Measurements from ENCODE around the gene ASAP2.

ASAP2 gene

GRCh38 chr2:9205963-9206948 is at the start of gene ASAP2:
TSS of gene ASAP2 (plus strand) at chr2:9206812. CDS start at chr2:9207105, 293 bp downstream.
- Histone ChIP-seq H3K4me1 (peaks cover 19% of the 10 kb centered on the region), H3K9me3 (no peaks in the 10 kb centered on the region), H3K36me3 (replicated peaks) (no peaks in the 10 kb centered on the region), H3K27me3 (ENCODE audit: low read depth) (no peaks in the 10 kb centered on the region), H3K4me3 (peak within 1 kb of the TSS; percentile 67)
- peak; percentile 70 to 77 for DNase-seq (ENCODE audit: low spot score in 2 of 2)
- in situ Hi-C loops (cut with MboI; ENCODE audit: low sequenced_read_pairs): no loop called here

DNA sequence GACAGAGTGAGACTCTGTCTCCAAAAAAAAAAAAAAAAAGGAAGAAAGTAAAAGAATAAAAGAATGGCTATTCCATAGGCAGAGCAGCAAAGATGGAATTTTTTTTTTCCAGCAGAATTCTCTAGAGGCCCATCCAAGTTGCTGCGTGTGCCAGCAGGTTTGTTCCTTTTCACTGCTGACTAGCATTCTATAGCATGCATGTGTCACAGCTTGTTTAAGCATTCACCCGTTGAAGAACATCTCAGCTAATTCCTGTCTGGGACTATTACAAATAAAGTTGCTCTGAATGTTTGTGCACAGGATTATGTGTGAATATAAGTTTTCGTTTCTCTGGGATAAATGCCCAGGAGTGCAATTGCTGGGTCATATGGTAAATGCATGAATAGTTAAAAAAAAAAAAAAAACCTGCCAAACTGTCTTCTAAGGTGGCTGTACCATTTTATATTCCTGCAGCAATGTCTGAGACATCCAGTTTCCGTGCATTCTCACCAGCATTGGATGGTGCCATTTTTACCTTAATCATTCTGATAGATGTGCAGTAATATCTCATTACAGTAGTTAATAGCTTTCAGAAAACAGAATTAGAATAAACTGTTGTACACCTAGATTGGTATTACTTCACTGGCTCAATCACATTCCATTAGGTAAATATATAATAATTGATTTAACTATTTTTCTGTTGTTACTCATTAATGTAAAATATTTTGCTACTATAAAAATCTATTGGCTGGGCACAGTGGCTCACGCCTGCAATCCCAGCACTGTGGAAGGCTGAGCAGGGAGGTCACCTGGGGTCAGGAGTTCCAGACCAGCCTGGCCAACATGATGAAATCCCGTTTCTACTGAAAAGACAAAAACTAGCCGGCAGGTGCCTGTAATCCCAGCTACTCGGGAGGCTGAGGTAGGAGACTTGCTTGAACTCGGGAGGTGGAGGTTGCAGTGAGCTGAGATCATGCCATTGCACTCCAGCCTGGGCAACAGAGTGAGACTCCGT is 47.5 kb upstream of the ASAP2 start:
- in situ Hi-C loops (cut with MboI; ENCODE audit: low sequenced_read_pairs): no loop called here

GRCh38 chr2:9160732-9161131 is 45.9 kb upstream of the ASAP2 start:
- no peaks in the 10 kb centered on the region for H3K4me1 ChIP-seq
- H3K27me3 ChIP-seq (ENCODE audit: low read depth): no peaks in the 10 kb centered on the region
- in situ Hi-C loops (cut with MboI; ENCODE audit: low sequenced_read_pairs): no loop called here
- DNase-seq (ENCODE audit: low spot score in 2 of 2): no peak
- no peaks in the 10 kb centered on the region for H3K9me3 ChIP-seq
- no peaks in the 10 kb centered on the region for H3K36me3 ChIP-seq (replicated peaks)
- H3K4me3 ChIP-seq: no peak overlapping the region

More for the DNA sequence above, 47.5 kb upstream of the ASAP2 start:
- Histone ChIP-seq H3K27me3 (ENCODE audit: low read depth) (no peaks in the 10 kb centered on the region), H3K4me1 (no peaks in the 10 kb centered on the region), H3K36me3 (replicated peaks) (no peaks in the 10 kb centered on the region), H3K4me3 (no peak overlapping the region), H3K9me3 (no peaks in the 10 kb centered on the region)
- DNase-seq (ENCODE audit: low spot score in 2 of 2): no peak

GRCh38 chr2:9162841-9163240 is 43.8 kb upstream of the ASAP2 start:
- Histone ChIP-seq H3K36me3 (replicated peaks) (no peaks in the 10 kb centered on the region), H3K4me1 (no peaks in the 10 kb centered on the region), H3K27me3 (ENCODE audit: low read depth) (no peaks in the 10 kb centered on the region), H3K4me3 (no peak overlapping the region), H3K9me3 (no peaks in the 10 kb centered on the region)
- in situ Hi-C loops (cut with MboI; ENCODE audit: low sequenced_read_pairs): no loop called here
- no peak for DNase-seq (ENCODE audit: low spot score in 2 of 2)

DNA sequence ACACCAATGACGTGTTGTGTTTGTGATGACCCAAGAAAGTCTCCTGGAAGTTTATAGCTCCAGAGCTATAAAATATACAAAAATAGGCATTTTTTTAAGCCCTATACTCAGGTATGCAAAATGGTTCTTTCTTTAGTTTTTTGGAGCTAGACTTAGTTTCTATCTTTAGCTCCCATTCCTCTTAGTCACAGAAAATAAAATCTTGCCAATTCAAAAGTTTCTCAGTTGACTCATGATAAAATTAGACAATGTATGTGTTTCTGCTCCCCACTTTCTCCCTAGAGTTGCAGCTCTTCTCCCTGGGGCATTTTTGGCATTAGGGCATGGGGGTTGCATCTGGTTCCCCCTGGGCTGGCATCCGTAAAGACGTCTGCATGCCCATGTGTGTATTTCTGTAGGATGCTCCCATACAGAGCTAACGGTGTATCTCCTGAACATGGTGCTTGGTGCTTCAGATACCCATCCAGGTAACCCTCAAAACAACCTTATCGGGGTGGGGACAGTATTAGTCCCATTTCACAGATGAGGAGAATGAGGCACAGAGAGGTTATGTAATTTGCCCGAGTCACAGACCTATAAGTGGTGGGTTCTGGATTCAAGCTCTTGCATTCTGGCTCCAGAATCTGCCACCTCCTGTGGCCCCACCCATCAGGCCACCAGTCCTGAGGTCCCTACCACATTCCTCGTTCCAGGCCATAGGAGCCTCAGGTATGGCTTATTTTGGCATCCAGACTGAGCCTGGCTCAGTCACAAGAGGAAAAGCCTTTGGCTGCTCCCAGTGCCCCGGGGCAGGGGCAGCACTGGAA is 43.1 kb upstream of the ASAP2 start:
- Histone ChIP-seq H3K9me3 (no peaks in the 10 kb centered on the region), H3K4me1 (no peaks in the 10 kb centered on the region), H3K27me3 (ENCODE audit: low read depth) (no peaks in the 10 kb centered on the region), H3K4me3 (no peak overlapping the region), H3K36me3 (replicated peaks) (no peaks in the 10 kb centered on the region)
- in situ Hi-C loops (cut with MboI; ENCODE audit: low sequenced_read_pairs): no loop called here
- DNase-seq (ENCODE audit: low spot score in 2 of 2): no peak

DNA sequence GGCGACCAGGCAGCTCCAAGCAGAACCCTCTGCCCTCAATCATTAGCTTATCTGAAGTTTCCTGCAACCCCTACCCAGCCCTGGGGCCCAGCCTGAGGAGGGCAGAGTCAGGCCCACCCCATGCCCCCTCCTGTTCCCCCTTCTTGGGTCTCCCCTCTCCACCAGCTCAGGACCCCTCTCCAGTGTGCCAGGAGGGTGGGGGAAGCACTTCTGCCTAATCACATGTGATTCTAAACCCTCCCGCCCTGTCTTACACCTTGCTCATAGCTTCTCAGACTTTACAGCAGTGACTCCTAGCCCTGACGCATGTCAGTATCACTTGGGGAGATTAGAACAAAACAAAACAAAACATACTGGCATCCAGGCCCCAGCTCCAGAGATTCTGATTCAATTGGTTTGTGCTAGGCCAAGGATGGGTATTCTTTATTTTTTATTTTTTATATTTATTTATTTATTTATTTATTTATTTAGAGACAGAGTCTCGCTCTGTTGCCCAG is 42.5 kb upstream of the ASAP2 start:
- in situ Hi-C loops (cut with MboI; ENCODE audit: low sequenced_read_pairs): no loop called here

GRCh38 chr2:9165625-9166024 is 41.0 kb upstream of the ASAP2 start:
- in situ Hi-C loops (cut with MboI; ENCODE audit: low sequenced_read_pairs): no loop called here
- no peak for DNase-seq (ENCODE audit: low spot score in 2 of 2)
- Histone ChIP-seq H3K27me3 (ENCODE audit: low read depth) (no peaks in the 10 kb centered on the region), H3K36me3 (replicated peaks) (no peaks in the 10 kb centered on the region), H3K9me3 (no peaks in the 10 kb centered on the region), H3K4me3 (no peak overlapping the region), H3K4me1 (no peaks in the 10 kb centered on the region)

More for the DNA sequence above, 42.5 kb upstream of the ASAP2 start:
- Histone ChIP-seq H3K9me3 (no peaks in the 10 kb centered on the region), H3K27me3 (ENCODE audit: low read depth) (no peaks in the 10 kb centered on the region), H3K36me3 (replicated peaks) (no peaks in the 10 kb centered on the region), H3K4me1 (no peaks in the 10 kb centered on the region), H3K4me3 (no peak overlapping the region)
- DNase-seq (ENCODE audit: low spot score in 2 of 2): no peak

DNA sequence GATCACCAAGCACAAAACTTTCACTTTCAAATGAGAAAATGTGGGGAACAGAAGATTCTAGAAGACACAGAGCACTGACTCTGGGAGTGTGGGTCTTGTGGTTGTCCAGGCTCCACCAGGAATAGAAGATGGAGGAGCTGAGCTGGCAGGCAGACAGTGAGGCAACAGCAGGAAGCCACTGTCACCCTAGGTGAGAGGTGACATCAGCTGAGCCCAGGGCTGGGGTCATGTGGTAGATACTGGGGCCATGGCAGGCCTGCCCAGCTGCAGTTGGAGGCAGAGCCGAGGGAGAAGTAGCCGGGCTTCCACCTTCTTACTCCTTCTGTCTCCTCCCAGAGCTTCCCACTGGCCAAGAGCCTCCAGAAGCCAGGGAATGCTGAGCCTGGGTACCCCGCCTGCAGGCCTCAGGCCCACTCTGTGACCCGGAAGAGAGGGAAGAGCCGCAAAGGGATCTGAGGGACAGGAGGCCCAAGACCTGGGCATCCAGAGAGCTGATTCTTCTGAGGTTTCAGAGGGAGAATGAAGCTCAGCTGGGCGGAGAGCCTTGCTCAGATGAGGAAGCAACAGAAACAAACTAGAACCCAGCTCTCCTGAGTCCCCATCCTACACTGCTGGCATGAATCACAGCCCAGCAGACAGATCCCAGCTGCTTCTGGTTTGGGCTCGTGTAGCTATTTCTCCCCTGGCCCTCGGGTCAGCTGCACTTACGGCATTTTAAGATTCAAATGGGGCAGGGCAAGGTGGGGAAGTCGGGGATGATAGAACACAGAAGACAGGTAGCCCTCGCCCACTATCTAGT is 39.8 kb upstream of the ASAP2 start:
- in situ Hi-C loops (cut with MboI; ENCODE audit: low sequenced_read_pairs): no loop called here
- Histone ChIP-seq H3K4me1 (no peaks in the 10 kb centered on the region), H3K27me3 (ENCODE audit: low read depth) (no peaks in the 10 kb centered on the region), H3K9me3 (no peaks in the 10 kb centered on the region), H3K36me3 (replicated peaks) (no peaks in the 10 kb centered on the region), H3K4me3 (no peak overlapping the region)
- no peak for DNase-seq (ENCODE audit: low spot score in 2 of 2)

DNA sequence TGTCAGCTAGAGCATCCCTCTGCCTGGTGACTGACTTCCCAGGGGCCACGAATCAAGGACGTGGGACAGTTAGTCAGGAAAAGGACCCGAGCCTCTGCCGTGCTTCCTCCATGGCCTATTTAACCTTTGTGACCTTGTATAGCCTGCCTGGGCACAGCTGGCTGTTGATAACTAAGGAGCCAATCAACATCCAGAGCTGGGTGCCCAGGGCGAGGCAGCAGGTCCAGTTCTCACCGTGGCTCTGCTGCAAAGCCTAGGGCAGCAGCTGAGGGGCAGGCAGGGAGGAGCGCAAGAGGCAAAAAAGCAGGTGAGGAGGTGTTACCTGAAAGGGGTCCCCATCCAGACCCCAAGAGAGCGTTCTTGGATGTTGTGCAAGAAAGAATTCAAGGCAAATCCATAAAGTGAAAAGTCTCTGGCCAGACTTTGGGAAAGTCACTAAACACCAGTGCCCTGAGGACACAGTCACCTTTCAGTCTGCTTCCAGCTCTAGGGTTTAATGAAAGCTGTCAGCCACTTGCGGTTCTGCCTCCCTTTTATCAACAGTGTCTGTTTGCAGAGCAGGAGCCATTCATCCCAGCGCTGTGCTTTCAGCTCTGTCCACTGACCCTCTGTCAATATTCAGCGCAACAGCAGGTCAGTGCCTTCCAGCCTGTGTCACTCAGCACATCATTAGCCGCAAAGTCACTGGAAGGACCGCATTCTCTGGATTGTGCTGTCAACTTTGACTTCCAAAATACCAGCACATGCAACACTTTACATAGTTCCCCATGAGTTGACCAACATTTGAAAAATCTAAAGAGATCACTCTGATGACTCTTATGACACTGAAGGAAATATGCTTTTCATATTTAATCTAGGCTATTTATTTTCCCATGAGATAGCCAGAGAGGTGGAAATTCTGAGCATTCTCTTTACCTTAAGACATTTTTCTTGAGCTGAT is 38.6 kb upstream of the ASAP2 start:
- Histone ChIP-seq H3K4me1 (no peaks in the 10 kb centered on the region), H3K36me3 (replicated peaks) (no peaks in the 10 kb centered on the region), H3K27me3 (ENCODE audit: low read depth) (no peaks in the 10 kb centered on the region), H3K9me3 (no peaks in the 10 kb centered on the region), H3K4me3 (no peak overlapping the region)
- no peak for DNase-seq (ENCODE audit: low spot score in 2 of 2)
- in situ Hi-C loops (cut with MboI; ENCODE audit: low sequenced_read_pairs): no loop called here

DNA sequence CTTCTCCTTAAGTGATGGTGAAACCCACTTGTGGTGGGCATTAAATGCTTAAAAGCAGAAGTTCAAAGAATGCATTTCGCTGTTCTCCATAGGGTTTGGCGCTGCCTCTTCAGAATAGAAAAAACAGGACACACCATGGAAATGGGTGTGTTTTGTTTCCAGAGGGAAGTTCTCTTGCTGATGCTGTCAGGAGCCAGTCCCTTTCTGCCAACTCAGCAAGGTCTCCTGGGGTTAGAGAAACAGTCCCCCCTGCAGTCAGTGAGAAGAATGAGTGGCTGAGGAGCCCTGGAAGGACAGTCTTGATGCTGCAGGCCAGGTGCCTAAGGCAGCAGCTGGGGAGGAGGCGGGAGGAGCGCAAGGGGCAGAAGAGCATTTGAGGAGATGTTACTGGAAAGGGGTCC is 37.8 kb upstream of the ASAP2 start:
- Histone ChIP-seq H3K27me3 (ENCODE audit: low read depth) (no peaks in the 10 kb centered on the region), H3K36me3 (replicated peaks) (no peaks in the 10 kb centered on the region), H3K4me1 (no peaks in the 10 kb centered on the region), H3K4me3 (no peak overlapping the region), H3K9me3 (no peaks in the 10 kb centered on the region)
- in situ Hi-C loops (cut with MboI; ENCODE audit: low sequenced_read_pairs): no loop called here
- no peak for DNase-seq (ENCODE audit: low spot score in 2 of 2)

DNA sequence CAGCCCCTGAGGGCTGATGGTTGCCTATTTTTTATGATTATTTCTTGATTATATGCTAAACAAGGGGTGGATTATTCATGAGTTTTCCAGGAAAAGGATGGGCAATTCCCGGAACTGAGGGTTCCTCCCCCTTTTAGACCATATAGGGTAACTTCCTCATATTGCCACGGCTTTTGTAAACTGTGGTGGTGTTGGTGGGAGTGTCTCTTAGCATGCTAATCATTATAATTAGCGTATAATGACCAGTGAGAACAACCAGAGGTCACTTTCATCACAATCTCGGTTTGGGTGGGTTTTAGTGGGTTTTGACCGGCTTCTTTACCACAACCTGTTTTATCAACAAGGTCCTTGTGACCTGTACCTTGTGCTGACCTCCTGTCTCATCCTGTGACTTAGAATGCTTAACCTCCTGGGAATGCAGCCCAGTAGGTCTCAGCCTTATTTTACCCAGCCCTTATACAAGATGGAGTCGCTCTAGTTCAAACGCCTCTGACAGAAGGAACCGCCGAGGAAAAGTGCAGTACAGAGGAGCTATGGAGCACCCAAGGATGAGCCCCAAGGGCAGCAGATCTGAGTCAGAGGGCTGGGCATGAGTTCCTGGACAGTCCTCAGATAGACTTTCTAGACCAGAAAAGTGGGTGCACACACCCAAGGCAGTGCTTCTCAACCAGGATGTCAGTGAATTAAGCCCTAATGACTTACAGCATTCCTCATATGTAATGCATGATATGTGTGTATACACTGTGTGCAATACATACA is 37.1 kb upstream of the ASAP2 start:
- H3K4me1 ChIP-seq: no peaks in the 10 kb centered on the region
- in situ Hi-C loops (cut with MboI; ENCODE audit: low sequenced_read_pairs): no loop called here
- H3K4me3 ChIP-seq: no peak overlapping the region
- no peaks in the 10 kb centered on the region for H3K9me3 ChIP-seq
- no peaks in the 10 kb centered on the region for H3K27me3 ChIP-seq (ENCODE audit: low read depth)
- no peaks in the 10 kb centered on the region for H3K36me3 ChIP-seq (replicated peaks)
- DNase-seq (ENCODE audit: low spot score in 2 of 2): no peak

Data from HAP-1 (cell line).